ENCODE data around the gene FGF8.
"Not testable (repeated sequence)": the region's sequence is repeated elsewhere in the genome, so short reads cannot be mapped to it uniquely, and the experiment has no call there.

Gene FGF8, protein sequence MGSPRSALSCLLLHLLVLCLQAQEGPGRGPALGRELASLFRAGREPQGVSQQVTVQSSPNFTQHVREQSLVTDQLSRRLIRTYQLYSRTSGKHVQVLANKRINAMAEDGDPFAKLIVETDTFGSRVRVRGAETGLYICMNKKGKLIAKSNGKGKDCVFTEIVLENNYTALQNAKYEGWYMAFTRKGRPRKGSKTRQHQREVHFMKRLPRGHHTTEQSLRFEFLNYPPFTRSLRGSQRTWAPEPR

DNA sequence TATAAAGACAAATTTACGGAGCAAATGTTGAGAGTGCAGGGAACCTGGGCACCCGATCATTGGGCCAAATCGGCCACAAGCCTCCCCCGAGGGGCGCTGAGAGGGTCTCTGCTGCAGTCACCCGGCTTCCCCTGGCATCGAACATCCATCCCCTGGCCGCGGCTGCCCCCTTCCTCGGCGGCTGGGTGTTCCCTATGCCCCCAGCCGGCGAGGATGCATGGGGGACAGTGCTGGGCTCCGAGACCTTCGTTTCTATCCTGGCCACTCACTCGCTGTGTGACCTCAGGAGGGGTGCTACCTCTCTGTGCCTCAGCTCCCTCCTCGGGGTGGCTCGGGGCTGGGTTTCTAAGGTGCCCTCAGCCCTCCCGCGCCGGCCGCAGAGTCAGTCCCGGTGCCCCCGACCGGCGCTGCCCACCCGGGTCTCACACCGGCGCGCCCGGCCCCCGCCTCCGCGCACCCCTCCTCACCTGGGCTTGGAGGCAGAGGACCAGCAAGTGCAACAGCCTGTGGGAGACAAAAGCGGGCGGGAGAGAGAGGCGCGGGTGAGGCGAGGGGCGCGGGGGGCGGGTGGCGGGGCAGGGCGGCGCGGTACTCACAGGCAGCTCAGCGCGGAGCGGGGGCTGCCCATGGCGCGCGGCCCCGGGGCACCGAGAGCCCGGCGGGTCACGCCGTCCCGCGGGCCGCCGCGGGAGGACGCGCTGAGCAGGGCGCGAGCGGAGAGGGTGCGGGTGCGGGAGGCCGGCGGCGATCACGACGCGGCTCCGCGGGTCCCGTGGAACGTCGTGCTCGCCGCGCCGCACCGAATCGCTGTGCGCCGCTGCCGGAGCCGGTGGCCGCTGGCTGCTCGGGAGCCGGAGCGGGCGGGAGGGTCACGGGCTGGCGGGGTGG is at the start of gene FGF8:
FGF8 (minus strand) TSS at position 842 of the 888 bp plus-strand sequence; CDS start at position 628, 214 bp downstream.
- no peak for DNase-seq (ENCODE audit: low spot score)

DNA sequence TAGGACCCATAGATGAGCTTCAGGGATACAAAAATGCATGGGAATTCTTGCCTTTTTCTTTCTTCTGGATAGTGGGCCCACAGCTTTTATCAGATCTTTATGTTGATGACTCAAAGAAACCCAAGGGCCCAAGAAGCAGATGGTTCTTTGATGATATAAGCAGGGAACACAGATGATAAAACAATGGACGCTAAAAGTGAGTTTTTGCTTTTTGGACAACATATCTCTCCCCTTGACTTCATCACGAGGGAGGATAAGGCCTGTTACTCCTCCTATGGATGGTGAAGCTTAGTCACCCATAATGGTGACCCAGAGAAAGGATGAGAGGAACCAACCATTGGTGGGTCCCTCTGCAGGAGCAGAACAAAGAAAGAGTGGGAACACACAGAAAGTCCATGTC is 48.8 kb upstream of the FGF8 start:
- DNase-seq (ENCODE audit: low spot score) = no peak

DNA sequence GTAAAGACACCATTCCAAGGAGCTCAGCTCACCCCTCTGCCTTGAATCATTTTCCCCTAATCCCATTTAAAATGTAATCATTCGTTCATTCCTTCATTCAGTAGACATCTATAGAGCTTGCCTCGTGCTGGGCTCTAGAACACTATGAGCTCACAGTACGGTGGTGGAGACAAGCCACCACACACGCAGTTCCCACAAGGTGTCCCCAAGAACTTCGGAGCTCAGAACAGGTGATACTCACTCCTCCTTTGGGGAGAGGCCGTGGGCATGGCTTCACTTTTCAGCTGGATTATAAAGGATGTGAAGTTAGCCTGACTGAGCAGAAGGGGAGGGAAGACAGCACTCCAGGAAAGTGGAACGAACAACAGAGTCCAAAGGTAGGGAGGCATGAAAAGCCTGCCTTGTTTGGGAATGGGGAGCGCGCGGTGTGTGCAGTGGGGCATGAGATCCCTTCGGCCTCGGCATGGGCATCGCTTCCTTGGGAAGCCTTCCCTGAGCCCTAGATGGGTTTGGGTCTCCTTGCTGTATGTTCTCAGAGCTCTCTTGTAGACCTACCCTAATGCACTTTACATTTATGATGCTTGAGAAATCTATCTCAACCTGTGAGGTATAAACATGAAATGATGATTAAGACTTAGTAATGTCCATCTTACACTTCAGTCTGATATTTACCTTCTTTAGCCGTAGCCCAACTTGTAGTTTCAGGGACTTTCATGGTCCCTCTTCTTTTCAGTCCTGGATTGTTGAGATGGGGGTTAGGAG is 43.1 kb upstream of the FGF8 start:
- no peak for DNase-seq (ENCODE audit: low spot score)

DNA sequence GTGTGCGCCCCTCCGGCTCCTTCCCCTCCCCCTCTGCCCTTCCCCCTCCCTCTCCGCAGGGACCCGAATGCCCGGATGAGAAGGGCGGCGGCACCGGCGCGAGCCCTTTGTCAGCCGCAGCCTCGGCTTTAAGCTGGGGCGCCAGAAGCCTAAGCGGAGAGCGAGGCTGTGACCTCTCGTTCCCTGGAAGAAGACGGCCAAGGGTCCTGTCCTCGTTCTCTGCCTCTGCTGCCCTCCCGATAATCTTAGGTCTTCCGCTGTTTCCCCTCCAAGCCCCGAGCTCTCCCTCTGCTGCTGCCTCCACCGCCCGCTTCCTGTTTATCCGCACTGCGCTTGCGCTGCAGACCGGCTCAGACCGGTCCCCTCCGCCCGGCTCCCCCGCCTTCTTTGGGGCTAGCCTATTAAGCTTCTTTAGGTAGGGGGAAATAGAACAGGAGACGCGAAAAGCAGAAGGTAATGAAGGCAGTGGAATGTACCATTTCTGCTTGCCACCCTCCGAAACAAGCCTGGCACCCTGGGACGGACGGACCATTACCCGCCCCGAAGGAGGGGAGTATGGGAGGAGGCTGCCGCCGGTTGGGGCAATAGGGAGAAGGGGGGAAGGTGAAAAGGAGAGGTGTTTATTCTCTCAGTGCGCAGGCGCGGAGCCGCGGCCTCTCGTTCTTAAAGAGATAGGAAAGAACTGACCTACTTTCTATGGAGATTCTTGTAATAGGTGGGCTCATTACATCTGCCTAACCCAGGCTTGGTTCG is 42.4 kb upstream of the FGF8 start, which contains the start of gene OGA:
OGA (minus strand) TSS at position 326 of the 753 bp plus-strand sequence. CDS start 422 bp downstream, outside the sequence.
- peak; percentile 98 for DNase-seq (ENCODE audit: low spot score)

DNA sequence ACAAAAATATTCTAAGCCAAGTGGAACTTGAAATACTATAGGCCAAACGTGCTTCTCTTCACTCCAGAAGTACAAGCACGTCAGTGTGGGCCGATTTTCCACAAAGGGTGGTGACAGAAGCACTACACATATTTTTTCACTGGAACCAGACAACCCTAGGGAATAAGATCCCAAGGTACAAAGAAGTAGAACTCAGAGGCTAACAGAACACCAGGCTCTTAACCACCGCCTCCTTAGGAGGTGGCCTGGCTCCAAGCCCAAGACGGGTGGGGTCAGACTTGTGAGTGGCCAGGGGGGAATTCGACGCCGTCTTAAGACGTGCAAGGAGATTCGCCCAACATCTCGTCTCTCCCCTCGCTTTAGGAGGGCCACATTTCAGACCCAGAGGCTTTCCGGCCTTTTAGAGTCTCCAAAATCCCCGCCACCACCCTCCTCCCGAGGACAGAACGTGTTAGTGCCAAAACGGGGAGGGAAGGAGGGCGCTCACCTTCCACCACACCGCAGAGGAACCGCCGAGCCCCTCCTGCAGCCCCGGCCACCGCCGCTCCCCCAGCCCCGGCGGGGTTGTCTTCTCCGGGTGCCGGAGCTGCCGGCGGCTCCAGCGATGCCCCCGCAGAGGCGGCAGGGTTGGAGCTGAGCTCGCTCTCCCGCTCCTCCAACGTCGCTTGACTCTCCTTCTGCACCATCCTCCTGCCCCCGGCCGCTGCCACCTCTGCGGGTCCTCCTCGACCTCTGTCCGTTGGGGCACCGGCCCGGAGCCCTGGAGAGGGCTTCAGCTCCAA is 41.6 kb upstream of the FGF8 start:
- peak; percentile 63 for DNase-seq (ENCODE audit: low spot score)

DNA sequence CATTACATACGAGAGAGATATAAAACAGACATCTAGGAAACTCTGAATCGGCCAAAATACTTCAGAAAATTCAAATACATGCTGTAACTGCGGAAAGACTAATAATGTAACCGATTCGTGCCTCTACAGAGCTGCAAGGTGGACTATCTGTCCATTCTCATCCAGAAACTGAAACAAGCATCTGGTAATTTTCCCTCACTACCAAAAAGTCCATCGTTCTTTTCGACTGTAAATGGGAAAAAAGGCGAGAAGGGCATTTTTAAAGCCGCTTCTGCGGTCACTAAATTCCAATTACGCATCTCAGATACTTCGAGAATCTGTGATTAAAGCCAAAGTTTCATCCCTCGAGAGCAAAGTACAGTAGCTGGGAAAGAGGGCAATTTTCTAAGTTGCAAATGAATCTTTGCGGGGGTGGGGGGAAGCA is 41.0 kb upstream of the FGF8 start:
- DNase-seq (ENCODE audit: low spot score) = no peak

DNA sequence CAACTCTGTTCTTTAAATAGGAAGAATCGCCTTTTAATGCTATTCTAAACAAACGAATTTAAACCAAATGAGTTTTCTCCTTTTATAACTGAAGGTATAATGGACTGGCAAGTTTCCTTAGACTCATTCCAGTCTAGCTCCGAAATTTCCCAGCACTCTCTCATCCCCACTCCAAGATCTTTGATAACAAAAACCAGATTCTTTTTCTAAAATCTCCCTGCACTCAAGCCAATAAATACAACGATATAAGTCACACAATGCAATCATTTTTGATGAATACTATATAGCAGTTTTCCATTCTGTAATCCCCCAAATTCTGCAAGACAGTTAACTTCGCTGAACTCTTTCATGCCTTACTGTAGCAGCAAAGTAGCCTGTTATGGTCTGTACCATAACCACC is 40.5 kb upstream of the FGF8 start:
- DNase-seq (ENCODE audit: low spot score) = no peak

DNA sequence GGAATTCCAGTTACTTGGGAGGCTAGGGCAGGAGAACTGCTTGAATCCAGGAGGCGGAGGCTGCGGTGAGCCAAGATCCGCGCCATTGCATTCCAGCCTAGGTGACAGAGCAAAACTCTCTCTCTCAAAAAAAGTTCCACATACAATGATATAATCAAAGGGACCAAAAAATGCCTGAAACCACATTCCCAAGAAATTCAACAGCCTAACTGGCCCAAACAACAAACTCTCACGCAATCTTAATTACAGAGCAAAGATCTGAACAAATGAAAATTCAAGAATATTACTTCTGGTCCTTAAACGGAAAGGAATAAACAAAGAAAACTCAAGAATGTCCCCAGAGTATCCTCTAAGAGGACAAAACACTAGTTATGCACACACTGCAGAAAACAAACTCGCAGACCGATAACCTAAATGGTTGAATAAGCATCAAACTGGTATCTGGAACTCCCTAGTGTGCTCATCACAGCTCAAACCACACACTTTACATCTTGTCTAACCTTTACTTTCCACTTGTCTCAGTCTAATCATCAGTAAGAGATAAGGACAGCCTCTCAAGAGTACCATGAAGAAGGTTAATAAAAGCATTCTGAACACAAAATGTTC is 38.7 kb upstream of the FGF8 start:
- DNase-seq (ENCODE audit: low spot score) = no peak

DNA sequence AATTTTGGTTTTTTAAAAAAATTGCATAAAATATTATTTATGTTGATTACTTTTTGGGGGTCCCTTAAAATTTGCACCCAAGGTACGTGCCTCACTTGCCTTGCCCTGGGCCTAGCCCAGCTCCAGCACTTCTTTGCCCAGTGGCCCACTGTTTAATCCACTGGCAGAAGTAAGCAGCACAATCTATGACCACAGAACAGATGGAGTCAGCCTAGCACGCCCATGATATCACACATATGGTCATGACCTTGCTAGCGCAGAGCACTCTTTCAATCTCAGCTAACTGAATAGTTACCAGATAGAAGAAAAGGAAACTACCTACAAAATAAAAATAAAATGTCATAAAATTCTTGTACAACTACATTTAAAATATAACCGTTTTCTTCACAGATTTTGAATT is 36.7 kb upstream of the FGF8 start:
- no peak for DNase-seq (ENCODE audit: low spot score)

DNA sequence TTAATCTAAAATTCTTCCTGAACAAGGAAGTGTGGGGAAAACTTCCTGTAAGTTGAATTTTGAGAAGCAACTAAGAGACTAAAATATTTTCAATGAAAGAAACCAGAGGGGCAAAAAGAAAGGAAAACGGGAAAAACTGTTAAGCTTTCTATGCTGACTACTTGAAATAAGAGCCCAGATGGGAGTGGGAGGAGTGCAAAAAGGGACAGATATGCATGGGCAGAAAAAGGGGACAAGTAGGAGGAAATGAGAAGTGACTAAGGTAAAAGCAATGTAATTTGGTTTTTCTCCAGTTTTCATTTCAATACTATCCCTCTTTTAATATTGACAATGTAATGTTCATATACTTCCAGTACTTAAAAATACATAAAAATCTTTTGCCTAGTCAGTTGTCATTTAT is 31.2 kb upstream of the FGF8 start:
- no peak for DNase-seq (ENCODE audit: low spot score)

DNA sequence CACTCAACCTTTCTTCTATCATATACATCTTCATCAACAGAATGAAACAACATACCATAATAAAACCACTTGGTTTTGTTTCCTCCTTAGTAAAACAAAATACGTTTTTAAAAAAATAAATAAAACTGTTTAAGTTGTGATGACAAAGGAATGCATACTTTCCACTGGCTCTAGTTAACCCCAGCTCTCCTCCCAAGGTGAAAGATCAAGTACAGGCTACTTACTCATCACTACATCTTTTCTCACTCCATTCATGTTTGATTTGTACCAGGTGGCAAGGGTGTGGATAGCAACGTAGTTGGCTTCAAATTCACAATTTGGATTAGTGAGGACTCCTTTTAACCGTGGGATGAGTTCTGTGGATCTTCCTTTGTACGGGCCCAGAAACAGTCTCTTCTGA is 27.6 kb upstream of the FGF8 start:
- DNase-seq (ENCODE audit: low spot score) = no peak

DNA sequence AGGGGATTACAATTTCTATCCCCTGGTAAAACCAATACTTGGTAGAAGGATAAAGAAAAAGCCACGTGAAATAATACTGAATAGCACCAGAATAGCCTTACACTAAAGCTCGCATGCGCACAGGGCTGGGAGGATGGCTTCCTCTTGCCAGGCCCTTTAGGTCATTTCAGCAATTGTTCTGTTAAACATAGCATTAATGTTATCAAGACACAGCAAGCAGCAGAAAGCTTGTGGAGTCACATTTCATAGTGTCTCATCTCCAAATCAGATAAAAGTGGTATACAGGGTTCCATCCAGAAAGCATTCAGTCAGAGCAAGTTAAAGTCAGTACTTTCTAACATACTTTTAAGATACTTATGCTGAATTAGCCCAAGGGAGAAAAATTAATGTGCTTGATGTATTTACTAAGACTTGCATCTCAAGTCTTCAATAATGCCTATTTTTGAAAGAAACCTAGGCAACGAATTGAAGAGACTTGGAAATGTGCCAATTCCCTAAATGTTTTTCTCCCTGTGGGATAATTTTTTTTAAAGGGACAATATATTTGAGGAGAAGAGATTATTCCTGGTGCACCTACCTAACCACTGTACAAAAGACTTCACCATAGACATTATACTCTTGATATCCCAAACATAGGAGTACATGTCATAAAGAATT is 21.6 kb upstream of the FGF8 start:
- DNase-seq (ENCODE audit: low spot score) = no peak

DNA sequence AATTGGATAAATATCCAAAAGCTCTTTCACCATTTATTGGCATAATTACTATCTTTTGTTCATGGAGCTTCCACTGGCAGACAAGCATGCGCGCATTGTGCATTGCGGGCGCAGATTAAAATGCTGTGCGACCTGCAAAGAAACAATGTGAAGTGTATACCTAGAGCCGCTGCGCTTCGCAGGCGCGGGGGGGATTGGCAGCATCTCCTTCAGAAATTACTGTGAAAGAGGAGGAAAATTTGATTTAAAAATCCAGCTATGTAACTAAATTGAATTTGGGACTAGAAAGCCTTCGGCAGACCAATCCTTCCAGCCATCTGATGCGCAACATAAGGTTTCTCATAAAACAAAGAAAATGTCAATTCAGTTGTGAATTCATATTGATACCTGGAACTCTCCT is 17.6 kb upstream of the FGF8 start:
- DNase-seq (ENCODE audit: low spot score) = no peak

DNA sequence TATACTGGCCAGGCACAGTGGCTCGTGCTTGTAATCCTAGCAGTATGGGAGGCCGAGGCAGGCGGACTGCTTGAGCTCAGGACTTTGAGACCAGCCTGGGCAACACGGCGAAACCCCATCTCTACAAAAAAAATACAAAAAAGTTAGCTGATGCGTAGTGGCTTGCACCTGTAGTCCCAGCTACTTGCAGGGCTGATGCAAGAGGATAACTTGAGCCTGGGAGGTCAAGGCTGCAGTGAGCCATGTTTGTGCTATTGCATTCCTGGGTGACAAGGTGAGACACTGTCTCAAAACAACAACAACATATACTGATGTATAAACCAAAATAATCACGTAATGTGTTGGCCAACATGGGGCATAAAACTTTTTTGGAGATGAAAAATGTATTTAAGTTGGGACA is 13.8 kb upstream of the FGF8 start:
- no peak for DNase-seq (ENCODE audit: low spot score)

DNA sequence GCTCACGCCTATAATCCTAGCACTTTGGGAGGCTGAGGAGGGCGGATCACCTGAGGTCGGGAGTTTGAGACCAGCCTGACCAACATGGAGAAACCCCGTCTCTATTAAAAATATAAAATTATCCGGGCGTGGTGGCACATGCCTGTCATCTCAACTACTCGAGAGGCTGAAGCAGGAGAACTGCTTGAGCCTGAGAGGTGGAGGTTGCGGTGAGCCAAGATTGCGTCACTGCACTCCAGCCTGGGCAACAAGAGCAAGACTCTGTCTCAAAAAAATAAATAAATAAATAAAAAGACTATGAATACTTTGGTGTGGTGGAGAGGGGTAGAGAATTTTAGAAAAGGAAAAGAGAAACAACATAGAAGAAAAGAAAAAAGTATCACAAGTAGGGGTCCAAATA is 13.3 kb upstream of the FGF8 start:
- not testable (repeated sequence) for DNase-seq (ENCODE audit: low spot score)

DNA sequence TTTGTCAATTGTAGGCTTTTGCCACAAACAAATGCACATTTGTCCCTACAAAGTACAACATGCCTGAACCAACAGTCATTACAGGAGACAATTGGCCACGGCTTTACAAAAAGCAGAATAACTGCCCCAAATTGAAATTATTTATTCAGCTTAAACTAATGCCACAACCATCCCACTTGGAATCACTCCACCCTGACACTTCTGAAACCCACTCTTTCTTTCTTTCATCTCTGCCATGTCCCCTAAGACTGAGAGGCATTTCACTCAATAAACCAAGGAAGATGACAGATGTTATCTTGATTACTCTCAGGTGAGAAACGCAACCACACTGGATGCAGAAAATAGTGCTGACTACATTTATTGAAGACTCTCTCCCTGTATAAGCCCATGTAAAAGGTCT is 9.9 kb upstream of the FGF8 start:
- no peak for DNase-seq (ENCODE audit: low spot score)

DNA sequence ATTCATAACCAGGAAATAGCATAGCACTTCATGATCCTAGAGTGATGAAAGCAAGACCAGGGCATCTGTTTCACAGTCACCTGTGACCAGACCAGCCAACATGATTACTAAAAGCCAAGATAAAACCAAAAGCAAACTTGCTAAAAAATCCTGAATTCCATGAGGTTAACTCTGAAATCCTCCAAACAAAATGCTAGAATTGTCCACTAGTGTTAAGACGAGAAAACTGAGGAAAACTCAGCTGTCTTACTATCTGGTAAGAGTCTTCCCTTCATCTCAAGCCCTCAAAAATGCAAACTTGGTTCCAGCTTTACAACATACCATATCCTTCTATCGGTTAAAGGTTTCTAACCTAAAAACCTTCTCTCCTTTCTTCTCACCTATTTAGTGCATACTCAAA is 8.6 kb upstream of the FGF8 start:
- no peak for DNase-seq (ENCODE audit: low spot score)

DNA sequence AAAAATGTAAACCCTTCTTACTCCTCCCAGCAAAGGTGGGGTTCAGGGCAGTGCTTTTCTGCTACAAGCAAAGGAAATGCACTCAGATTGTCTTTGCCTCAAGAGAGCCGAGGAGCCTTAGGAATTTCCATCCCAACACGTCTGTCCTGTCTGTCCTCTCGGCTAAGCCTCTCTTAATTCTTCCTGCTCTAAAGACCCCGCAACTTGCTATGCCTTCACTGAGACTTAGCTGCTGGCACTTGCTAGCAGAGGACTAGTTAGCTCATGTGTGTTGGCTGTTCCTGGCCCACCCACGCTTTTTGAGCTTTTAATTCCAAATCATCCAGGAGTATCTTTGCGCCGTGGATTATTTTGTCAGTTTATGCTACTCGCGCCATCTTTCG is 7.8 kb upstream of the FGF8 start:
- DNase-seq (ENCODE audit: low spot score) = no peak

DNA sequence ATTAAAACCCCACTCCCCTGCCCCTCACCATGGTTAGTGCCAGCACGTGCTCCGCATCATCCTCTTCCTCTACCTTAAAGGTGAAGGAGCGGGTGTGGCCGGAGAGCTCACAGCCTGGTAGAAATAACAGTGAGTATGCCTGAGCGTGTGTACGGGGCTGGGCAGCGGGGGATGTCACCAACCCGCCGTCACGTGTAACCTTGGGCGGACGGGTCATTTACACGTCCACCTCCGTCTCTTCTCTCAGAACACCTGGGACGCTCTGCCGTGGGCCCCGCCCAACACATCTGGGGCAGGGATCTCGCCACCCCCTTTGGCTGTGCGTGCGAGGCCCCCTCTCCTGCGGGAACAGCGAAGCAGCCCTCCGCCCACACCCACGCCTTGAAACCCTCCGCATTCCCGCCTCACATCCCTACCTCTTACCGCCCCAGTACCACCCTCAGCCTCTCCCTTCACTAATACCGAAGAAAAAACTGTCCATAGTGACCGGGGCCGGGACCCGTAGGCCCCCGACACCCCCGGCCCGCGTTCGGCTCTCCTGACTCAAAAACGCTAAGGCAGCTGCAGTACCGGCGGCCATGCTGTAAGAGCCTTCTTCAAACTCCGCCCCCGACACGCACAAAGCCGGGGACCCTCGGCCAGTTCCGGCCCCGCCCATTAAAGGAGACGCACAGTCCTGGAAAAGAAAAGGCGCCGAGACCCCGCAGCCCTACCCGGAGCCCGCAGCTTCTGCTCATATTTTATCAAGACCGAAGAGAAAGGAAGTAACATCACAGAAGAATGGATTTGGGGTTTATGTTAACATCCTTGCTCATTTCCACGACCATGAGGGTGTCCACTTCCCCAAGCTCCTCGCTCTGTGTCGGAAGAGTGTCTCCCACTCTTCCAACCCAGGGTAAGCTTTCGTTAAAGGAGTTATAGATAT is 7.2 kb upstream of the FGF8 start, which contains the start of gene NPM3:
NPM3 (minus strand) TSS at position 636 of the 925 bp plus-strand sequence; CDS start at position 580, 56 bp downstream.
- DNase-seq (ENCODE audit: low spot score) = peak; percentile 59

Measured in putamen (tissue), 1 donor.